Brain microvascular endothelial cell (primary cell): ENCODE measurements around the gene SLC39A13.

ENCODE experiments used
- DNase-seq: peaks from one replicate; pipeline ENCODE4 v3.0.0-alpha.2; 2020
- H3K27ac ChIP-seq: fragments of 250-450 bp; sonication (Bioruptor Pico); 2 replicates; pipeline ENCODE4 v1.5.1; 2020; ENCODE audit warnings: mild to moderate bottlenecking, moderate library complexity
- H3K27me3 ChIP-seq: fragments of 250-450 bp; sonication (Bioruptor Pico); replicated peaks from 2 replicates; pipeline ENCODE4 v1.5.1; 2020; ENCODE audit warnings: mild to moderate bottlenecking
- H3K36me3 ChIP-seq: fragments of 250-450 bp; sonication (Bioruptor Pico); replicated peaks from 2 replicates; pipeline ENCODE4 v1.5.1; 2020; ENCODE audit warnings: mild to moderate bottlenecking
- H3K4me3 ChIP-seq: 2 replicates; pipeline ENCODE4 v1.5.1; 2011; ENCODE audit warnings: low read depth, mild to moderate bottlenecking, control low read depth, low read length, moderate library complexity
- in situ Hi-C: cut with HindIII; loops from 2 replicates; pipeline ENCODE4 v1.10.0; 2017; ENCODE audit warnings: low sequenced_read_pairs, low pct_ligation_motif_present
- TF ChIP-seq, protein P1 (sequence below): IDR thresholded peaks from 2 replicates; pipeline ENCODE4 v1.5.1; 2011; ENCODE audit warnings: low read depth, mild to moderate bottlenecking, moderate library complexity, low read length, control low read depth, inconsistent platforms; ENCODE audit errors: missing control alignments

The SLC39A13 gene

DNA sequence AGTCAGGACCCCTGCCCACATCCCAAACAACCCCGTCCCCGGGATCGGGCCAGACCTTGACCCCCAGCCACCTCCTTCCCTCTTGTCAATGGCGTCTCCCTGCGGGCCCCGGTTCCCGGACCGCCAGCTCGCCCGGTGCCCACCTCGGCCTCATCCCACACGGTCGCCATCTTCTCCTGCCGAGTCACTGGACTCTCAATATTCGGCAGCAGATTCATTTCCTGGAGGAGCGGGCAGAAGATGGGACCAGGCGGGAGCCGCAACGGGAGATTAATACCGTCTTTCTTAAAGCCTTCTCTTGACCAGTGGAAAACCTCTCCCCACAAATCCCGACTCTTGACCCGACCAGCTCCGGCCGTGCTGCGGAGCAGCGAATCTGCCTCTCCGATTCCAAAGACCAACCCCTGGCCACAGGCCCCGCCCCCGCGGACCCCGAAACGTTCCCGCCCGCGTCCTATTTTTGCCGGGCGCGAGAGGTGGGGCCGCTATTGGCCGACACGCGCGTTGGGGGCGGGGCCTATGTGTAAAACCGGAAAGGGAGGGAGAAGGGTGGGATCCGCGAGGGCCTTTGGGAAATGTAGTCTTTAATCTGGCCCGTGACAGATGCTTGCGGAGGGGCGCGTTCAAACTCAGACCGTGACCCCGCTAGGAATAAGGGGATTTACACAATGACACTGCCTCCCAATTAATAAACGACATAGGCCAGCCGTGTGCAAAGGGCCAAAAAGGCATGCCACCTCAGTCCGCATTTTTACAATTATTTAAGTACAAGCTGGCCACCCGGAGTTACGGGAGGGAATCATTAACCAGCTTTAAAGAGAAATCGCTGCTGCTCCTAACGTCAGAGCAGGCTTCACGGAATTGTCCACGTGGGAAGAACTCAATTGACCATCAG, 17.9 kb downstream of the SLC39A13 start, which contains the start of gene PSMC3:
Gene PSMC3, minus strand, starts transcription at position 378 of the 895 bp plus-strand sequence. Its CDS starts 160 bp downstream, at position 218.
- Histone ChIP-seq H3K4me3 (peak within 1 kb of the TSS; percentile 98), H3K27me3 (no peaks in the 10 kb centered on the region), H3K36me3 (peaks cover 26% of the 10 kb centered on the region), H3K27ac (peak within 1 kb of the TSS; percentile 99)
- peak; percentile 96 for DNase-seq
- TF ChIP-seq, protein P1, sequence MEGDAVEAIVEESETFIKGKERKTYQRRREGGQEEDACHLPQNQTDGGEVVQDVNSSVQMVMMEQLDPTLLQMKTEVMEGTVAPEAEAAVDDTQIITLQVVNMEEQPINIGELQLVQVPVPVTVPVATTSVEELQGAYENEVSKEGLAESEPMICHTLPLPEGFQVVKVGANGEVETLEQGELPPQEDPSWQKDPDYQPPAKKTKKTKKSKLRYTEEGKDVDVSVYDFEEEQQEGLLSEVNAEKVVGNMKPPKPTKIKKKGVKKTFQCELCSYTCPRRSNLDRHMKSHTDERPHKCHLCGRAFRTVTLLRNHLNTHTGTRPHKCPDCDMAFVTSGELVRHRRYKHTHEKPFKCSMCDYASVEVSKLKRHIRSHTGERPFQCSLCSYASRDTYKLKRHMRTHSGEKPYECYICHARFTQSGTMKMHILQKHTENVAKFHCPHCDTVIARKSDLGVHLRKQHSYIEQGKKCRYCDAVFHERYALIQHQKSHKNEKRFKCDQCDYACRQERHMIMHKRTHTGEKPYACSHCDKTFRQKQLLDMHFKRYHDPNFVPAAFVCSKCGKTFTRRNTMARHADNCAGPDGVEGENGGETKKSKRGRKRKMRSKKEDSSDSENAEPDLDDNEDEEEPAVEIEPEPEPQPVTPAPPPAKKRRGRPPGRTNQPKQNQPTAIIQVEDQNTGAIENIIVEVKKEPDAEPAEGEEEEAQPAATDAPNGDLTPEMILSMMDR, result no peak
- in situ Hi-C loops, result no loop called here

DNA sequence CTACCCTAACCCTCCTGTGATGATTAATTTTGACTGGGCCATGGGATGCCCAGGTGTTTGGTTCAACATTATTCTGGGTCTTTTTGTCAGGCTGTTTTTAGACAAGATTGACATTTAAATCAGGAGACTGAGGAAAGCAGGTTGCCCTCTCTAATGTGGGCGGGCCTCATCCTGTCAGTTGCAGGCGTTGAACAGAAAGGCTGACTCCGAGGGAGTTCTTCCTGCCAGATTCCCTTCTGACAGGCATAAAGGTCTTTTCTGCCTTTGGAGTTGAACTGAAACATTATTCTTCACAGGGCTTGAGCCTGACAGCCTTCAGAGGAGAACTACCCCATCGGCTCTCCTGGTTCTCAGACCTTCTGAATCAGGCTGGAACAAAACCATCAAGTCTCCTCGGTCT, 22.1 kb downstream of the SLC39A13 start:
- TF ChIP-seq, protein P1, result no peak
- H3K27me3 ChIP-seq, result no peaks in the 10 kb centered on the region
- no peak for DNase-seq
- no peaks in the 10 kb centered on the region for H3K36me3 ChIP-seq
- no peak overlapping the region for H3K27ac ChIP-seq
- in situ Hi-C loops, result no loop called here
- no peak overlapping the region for H3K4me3 ChIP-seq

DNA sequence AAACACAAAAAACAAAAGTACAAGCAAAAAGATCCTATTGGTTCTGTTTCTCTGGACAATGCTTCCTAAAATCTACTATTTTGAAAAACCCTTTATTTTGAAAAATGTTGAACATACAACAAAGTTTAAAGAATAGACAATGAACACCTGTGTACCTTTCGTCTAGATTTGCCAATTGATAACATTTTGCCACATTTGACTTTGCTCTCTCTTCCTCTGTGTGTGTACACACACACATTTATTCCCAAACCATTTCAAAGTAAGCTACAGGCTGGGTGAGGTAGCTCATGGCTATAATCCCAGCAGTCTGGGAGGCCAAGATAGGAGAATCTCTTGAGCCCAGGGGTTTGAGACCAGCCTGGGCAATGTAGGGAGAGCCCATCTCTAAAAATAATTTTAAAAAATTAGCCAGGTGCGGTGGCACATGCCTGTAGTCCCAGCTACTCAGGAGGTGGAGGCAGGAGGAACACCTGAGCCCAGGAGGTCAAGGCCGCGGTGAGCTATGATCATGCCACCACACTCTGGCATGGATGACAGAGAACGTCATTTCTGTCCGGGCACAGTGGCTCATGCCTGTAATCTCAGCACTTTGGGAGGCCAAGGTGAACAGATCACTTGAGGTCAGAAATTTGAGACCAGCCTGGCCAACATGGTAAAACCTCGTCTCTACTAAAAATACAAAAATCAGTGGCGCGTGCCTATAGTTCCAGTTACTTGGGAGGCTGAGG, 23.1 kb downstream of the SLC39A13 start:
- no peaks in the 10 kb centered on the region for H3K27me3 ChIP-seq
- H3K4me3 ChIP-seq, result no peak overlapping the region
- no peak for DNase-seq
- no peaks in the 10 kb centered on the region for H3K36me3 ChIP-seq
- TF ChIP-seq, protein P1, result no peak
- H3K27ac ChIP-seq, result no peak overlapping the region
- in situ Hi-C loops, result no loop called here

DNA sequence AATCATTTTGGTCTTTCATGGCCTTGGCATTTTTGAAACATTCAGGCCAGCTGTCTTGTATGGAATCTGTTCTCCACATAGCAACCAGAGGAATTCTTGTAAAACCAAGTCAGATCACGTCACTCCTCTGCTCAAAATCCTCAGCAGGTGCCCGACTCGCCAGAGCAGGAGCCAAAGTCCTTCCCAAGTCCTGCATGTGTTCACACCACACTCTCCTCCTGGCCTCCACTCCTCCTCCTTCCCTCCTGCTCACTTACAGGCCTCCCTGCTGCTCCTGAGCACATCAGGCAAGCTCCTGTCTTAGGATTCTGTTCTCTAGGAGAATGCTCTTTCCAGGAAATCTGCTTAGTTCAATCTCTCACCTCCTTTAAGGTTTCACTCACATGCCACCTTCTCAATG, 24.8 kb downstream of the SLC39A13 start:
- Histone ChIP-seq H3K36me3 (no peaks in the 10 kb centered on the region), H3K27ac (no peak overlapping the region), H3K4me3 (no peak overlapping the region), H3K27me3 (no peaks in the 10 kb centered on the region)
- in situ Hi-C loops, result no loop called here
- TF ChIP-seq, protein P1, result no peak
- no peak for DNase-seq

DNA sequence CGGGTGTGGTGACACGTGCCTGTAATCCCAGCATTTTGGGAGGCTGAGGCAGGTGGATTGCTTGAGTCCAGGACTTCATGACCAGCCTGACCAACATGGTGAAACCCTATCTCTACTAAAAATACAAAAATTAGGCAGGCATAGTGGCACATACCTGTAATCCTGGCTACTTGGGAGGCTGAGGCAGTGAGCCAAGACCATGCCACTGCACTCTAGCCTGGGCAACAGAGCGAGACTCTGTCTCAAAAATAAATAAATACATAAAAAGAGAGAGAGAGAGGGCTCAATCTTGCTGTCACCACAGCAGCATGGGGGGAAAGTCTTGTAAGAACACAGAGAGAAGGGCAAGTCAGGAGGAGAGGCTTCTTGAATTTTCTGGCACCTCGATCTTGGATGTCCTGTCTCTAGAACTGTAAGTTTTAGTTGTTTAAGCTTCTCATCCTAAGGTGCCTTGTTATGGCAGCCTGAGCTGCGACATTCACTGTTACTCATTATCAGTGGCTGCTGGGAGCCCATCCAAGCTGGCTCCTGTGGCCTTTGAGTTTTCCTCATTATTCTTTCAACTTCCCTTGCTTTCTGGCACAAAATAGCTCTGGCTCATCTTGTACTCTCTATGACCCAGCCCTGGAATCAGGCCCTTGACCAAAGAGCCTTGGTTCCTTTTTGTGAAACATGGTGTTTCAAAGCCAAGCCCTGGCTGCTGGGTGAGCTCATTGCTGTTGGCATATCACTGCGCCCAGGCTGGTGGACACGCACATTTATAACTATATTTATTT, 25.8 kb downstream of the SLC39A13 start:
- Histone ChIP-seq H3K36me3 (no peaks in the 10 kb centered on the region), H3K27me3 (no peaks in the 10 kb centered on the region), H3K4me3 (no peak overlapping the region), H3K27ac (no peak overlapping the region)
- DNase-seq, result no peak
- in situ Hi-C loops, result no loop called here
- TF ChIP-seq, protein P1, result no peak
